ENCODE results near the gene A2M.

A2M gene

DNA sequence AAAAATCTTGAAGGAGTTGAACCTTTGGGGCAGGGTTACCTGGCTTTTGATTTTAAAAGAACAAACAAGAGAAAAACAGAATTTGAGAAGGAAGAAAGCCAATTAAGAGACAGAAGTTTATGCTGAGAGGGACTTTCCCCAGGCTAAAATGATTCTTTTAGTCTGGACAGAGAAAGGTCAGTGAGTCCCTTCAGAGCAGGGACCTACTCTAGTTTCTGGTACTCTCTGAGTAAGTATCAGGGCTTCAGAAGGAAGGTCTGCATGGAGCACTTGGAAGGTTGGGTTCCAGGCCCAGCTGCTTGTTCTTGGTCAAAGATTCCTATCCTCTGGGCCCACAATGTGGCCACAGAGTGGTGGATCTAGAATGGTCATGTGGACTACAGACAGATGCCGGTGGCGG lies 66.8 kb downstream of the A2M start:
- H3K9ac ChIP-seq (ENCODE audit: low read length): no peak overlapping the region
- no peaks in the 10 kb centered on the region for H3K9me3 ChIP-seq (ENCODE audit: control insufficient read depth, insufficient read depth, low read depth, low read length)
- H3K4me1 ChIP-seq (ENCODE audit: control insufficient read depth, insufficient read depth, low read length): no peaks in the 10 kb centered on the region
- H3K27ac ChIP-seq (ENCODE audit: low read depth, low read length): no peak overlapping the region
- no peak overlapping the region for H3K4me3 ChIP-seq (ENCODE audit: low read depth, low read length)
- H3K27me3 ChIP-seq (ENCODE audit: control insufficient read depth, insufficient read depth, low read length): no peaks in the 10 kb centered on the region
- H3K36me3 ChIP-seq (ENCODE audit: control insufficient read depth, insufficient read depth, low read length): no peaks in the 10 kb centered on the region

GRCh38 chr12:9047105-9047504 lies 68.6 kb downstream of the A2M start:
- H3K4me1 ChIP-seq (ENCODE audit: control insufficient read depth, insufficient read depth, low read length): no peaks in the 10 kb centered on the region
- H3K27me3 ChIP-seq (ENCODE audit: control insufficient read depth, insufficient read depth, low read length): no peaks in the 10 kb centered on the region
- no peaks in the 10 kb centered on the region for H3K36me3 ChIP-seq (ENCODE audit: control insufficient read depth, insufficient read depth, low read length)
- H3K27ac ChIP-seq (ENCODE audit: low read depth, low read length): no peak overlapping the region
- no peak overlapping the region for H3K9ac ChIP-seq (ENCODE audit: low read length)
- no peak overlapping the region for H3K4me3 ChIP-seq (ENCODE audit: low read depth, low read length)
- H3K9me3 ChIP-seq (ENCODE audit: control insufficient read depth, insufficient read depth, low read depth, low read length): no peaks in the 10 kb centered on the region

- H3K9me3 ChIP-seq (ENCODE audit: control insufficient read depth, insufficient read depth, low read depth, low read length): no peaks in the 10 kb centered on the region
- H3K36me3 ChIP-seq (ENCODE audit: control insufficient read depth, insufficient read depth, low read length): no peaks in the 10 kb centered on the region
- H3K27me3 ChIP-seq (ENCODE audit: control insufficient read depth, insufficient read depth, low read length): no peaks in the 10 kb centered on the region
These were observed 72.0 kb downstream of the A2M start for GRCh38 chr12:9043766-9044165.

DNA sequence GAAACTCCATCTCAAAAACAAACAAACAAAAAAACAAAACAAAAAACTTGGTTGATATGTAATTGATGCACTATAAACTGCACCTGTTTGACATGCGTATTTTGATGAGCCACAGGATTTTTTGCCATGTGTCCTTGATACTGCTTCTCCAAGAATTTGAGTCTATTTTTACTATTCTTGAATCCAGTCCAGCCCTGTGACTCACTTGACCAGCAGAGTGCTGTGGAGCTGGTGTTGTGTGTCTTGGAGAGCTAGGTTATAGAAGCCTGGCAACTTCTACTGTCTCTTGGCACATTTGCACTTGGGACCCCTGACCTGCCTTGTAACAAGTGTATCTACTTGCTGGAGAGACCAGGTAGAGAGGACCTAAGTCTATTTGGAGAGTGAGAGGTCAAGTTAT lies 74.4 kb downstream of the A2M start:
- Histone ChIP-seq H3K9me3 (ENCODE audit: control insufficient read depth, insufficient read depth, low read depth, low read length) (no peaks in the 10 kb centered on the region), H3K4me3 (ENCODE audit: low read depth, low read length) (no peak overlapping the region), H3K36me3 (ENCODE audit: control insufficient read depth, insufficient read depth, low read length) (no peaks in the 10 kb centered on the region), H3K4me1 (ENCODE audit: control insufficient read depth, insufficient read depth, low read length) (no peaks in the 10 kb centered on the region), H3K27ac (ENCODE audit: low read depth, low read length) (no peak overlapping the region), H3K27me3 (ENCODE audit: control insufficient read depth, insufficient read depth, low read length) (no peaks in the 10 kb centered on the region), H3K9ac (ENCODE audit: low read length) (no peak overlapping the region)

More at GRCh38 chr12:9043766-9044165, 72.0 kb downstream of the A2M start:
- no peak overlapping the region for H3K9ac ChIP-seq (ENCODE audit: low read length)
- H3K4me3 ChIP-seq (ENCODE audit: low read depth, low read length): no peak overlapping the region
- H3K4me1 ChIP-seq (ENCODE audit: control insufficient read depth, insufficient read depth, low read length): no peaks in the 10 kb centered on the region
- H3K27ac ChIP-seq (ENCODE audit: low read depth, low read length): no peak overlapping the region

DNA sequence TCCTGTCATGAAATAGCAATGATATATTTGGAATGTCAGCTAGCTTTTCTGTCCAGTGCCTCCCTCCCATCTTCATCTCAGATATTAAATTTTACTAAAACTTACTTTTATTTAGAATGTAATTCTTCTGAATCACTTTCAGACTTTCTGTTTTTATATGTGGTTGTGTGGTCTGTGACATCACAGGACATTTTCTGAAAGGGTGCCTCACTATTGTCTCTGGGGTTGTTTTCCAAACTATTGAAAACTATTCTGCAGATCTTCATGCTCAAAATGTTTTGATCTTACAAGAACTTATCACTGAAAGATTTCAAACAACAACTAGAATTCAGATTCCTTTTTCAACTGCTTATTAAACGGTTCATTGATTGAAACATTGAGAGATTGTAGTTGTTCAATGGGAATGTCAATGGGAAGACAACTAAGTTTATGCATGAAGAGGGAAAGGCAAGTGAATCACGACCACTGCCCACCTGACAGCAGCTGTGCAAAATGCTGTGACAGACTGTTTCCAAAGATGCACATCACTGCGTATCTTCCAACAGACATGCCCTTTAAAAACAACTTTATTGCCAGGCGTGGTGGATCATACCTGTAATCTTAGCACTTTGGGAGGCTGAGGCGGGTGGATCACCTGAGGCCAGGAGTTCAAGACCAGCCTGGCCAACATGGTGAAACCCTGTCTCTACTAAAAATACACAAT lies 75.1 kb downstream of the A2M start:
- H3K27ac ChIP-seq (ENCODE audit: low read depth, low read length): no peak overlapping the region
- H3K4me3 ChIP-seq (ENCODE audit: low read depth, low read length): no peak overlapping the region
- no peaks in the 10 kb centered on the region for H3K4me1 ChIP-seq (ENCODE audit: control insufficient read depth, insufficient read depth, low read length)
- no peak overlapping the region for H3K9ac ChIP-seq (ENCODE audit: low read length)
- H3K36me3 ChIP-seq (ENCODE audit: control insufficient read depth, insufficient read depth, low read length): no peaks in the 10 kb centered on the region
- no peaks in the 10 kb centered on the region for H3K9me3 ChIP-seq (ENCODE audit: control insufficient read depth, insufficient read depth, low read depth, low read length)
- H3K27me3 ChIP-seq (ENCODE audit: control insufficient read depth, insufficient read depth, low read length): no peaks in the 10 kb centered on the region

- Histone ChIP-seq H3K9me3 (ENCODE audit: control insufficient read depth, insufficient read depth, low read depth, low read length) (no peaks in the 10 kb centered on the region), H3K4me3 (ENCODE audit: low read depth, low read length) (no peak overlapping the region), H3K27ac (ENCODE audit: low read depth, low read length) (no peak overlapping the region), H3K4me1 (ENCODE audit: control insufficient read depth, insufficient read depth, low read length) (no peaks in the 10 kb centered on the region), H3K36me3 (ENCODE audit: control insufficient read depth, insufficient read depth, low read length) (no peaks in the 10 kb centered on the region), H3K9ac (ENCODE audit: low read length) (no peak overlapping the region), H3K27me3 (ENCODE audit: control insufficient read depth, insufficient read depth, low read length) (no peaks in the 10 kb centered on the region)
These were observed 76.2 kb downstream of the A2M start for GRCh38 chr12:9039397-9039977.

DNA sequence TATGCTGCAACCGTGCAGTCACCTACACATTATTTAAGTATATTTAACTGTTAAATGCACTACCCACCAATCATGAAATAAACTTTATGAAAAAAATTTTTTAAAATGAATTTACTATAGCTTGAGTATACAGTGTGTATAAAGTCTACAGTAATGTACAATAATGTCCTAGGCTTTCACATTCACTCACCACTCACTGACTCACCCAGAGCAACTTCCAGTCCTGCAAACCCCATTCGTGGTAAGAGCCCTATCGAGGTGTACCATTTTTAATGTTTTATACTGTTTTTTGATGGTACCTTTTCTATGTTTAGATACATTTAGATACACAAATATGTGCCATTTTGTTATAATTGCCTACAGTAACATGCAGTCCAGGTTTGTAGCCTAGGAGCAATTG lies 78.3 kb downstream of the A2M start:
- Histone ChIP-seq H3K27ac (ENCODE audit: low read depth, low read length) (no peak overlapping the region), H3K9me3 (ENCODE audit: control insufficient read depth, insufficient read depth, low read depth, low read length) (no peaks in the 10 kb centered on the region), H3K27me3 (ENCODE audit: control insufficient read depth, insufficient read depth, low read length) (no peaks in the 10 kb centered on the region), H3K4me3 (ENCODE audit: low read depth, low read length) (no peak overlapping the region), H3K4me1 (ENCODE audit: control insufficient read depth, insufficient read depth, low read length) (no peaks in the 10 kb centered on the region), H3K9ac (ENCODE audit: low read length) (no peak overlapping the region), H3K36me3 (ENCODE audit: control insufficient read depth, insufficient read depth, low read length) (no peaks in the 10 kb centered on the region)

DNA sequence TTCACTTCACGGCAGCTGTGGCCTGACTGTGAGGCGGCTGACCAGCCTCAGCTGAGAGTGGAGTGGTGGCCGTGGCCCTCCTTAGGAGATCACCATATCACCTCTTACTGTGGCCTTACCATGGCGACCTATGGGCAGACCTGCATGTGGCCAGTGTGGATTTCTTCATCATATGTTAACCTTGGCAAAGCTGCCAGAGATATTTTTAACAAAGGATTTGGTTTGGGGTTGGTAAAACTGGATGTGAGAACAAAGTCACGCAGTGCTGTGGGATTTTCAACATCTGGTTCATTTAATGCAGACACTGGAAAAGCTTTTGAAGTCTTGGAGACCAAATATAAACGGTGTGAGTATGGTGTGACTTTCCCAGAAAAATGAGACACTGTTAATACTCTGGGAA lies 79.5 kb downstream of the A2M start:
- Histone ChIP-seq H3K9me3 (ENCODE audit: control insufficient read depth, insufficient read depth, low read depth, low read length) (no peaks in the 10 kb centered on the region), H3K27ac (ENCODE audit: low read depth, low read length) (no peak overlapping the region), H3K36me3 (ENCODE audit: control insufficient read depth, insufficient read depth, low read length) (no peaks in the 10 kb centered on the region), H3K4me3 (ENCODE audit: low read depth, low read length) (no peak overlapping the region), H3K27me3 (ENCODE audit: control insufficient read depth, insufficient read depth, low read length) (no peaks in the 10 kb centered on the region), H3K4me1 (ENCODE audit: control insufficient read depth, insufficient read depth, low read length) (no peaks in the 10 kb centered on the region), H3K9ac (ENCODE audit: low read length) (no peak overlapping the region)

- Histone ChIP-seq H3K27ac (ENCODE audit: low read depth, low read length) (no peak overlapping the region), H3K4me1 (ENCODE audit: control insufficient read depth, insufficient read depth, low read length) (peaks cover 8% of the 10 kb centered on the region), H3K27me3 (ENCODE audit: control insufficient read depth, insufficient read depth, low read length) (no peaks in the 10 kb centered on the region), H3K4me3 (ENCODE audit: low read depth, low read length) (no peak overlapping the region), H3K36me3 (ENCODE audit: control insufficient read depth, insufficient read depth, low read length) (no peaks in the 10 kb centered on the region), H3K9me3 (ENCODE audit: control insufficient read depth, insufficient read depth, low read depth, low read length) (no peaks in the 10 kb centered on the region), H3K9ac (ENCODE audit: low read length) (no peak overlapping the region)
These were observed 81.6 kb downstream of the A2M start for GRCh38 chr12:9034095-9034494.

DNA sequence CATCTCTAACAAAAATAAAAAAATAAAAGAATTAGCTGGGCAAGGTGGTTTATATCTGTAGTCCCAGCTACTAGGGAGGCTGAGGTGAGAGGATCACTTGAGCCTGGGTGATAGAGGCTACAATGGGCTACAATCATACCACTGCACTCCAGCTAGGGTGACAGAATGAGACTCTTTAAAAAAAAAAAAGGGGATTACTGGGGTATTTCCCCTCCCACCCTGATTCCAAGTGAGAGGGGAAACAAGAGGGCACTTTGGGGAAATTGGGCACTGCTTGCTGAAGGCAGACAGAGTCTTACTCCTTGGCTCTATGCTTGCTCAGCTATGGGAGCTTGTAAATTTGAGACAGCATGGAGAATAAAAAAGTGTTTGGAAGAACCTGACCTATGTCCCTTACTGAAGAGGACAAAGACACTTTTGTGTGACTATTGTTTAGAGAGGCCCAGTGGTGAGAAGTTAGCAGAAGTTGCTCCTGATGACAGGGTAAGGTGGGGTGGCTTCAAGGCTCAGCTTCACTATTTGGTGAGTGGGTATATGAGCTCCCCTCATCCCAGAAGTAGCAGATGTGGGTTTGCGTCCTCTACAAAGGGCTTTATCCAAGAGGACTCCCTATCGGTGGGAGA lies 82.3 kb downstream of the A2M start:
- no peak overlapping the region for H3K27ac ChIP-seq (ENCODE audit: low read depth, low read length)
- no peaks in the 10 kb centered on the region for H3K9me3 ChIP-seq (ENCODE audit: control insufficient read depth, insufficient read depth, low read depth, low read length)
- no peak overlapping the region for H3K9ac ChIP-seq (ENCODE audit: low read length)
- no peaks in the 10 kb centered on the region for H3K36me3 ChIP-seq (ENCODE audit: control insufficient read depth, insufficient read depth, low read length)
- H3K27me3 ChIP-seq (ENCODE audit: control insufficient read depth, insufficient read depth, low read length): no peaks in the 10 kb centered on the region
- peaks cover 8% of the 10 kb centered on the region for H3K4me1 ChIP-seq (ENCODE audit: control insufficient read depth, insufficient read depth, low read length)
- no peak overlapping the region for H3K4me3 ChIP-seq (ENCODE audit: low read depth, low read length)

DNA sequence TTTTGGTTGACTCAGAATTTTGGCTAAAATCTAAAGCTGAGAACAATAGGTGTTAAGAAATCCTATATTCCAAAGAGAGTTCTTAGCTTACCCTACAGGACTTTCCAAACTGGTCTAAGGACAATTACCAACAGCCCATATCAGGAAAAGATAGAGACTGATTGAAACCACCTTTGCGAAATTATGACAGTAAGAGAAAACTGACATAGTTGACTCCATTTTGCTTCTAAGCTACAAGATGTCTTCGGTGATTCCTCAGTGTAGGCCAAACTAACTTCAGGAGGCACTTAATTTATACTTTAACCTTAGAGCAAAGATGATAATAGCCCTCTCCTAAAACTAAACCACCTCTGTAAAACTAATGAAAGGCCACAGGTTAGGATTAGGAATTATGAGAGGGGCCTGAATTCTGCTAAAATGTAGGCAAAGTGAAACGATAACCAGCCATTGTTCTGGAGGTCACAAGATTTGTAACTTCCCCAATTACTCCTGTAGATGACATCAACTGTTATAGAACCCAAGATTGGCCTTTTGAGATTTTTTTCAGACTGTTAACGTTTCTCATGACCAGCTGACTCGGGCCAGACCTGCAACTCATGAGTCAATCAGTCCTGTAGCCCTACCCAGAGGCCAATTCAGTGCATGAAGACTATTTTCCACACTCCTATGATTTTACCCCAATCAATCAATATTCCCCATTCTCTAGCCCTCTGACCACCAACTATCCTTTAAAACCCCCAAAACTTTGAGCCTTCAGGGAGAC lies 83.3 kb downstream of the A2M start:
- no peak overlapping the region for H3K4me3 ChIP-seq (ENCODE audit: low read depth, low read length)
- H3K36me3 ChIP-seq (ENCODE audit: control insufficient read depth, insufficient read depth, low read length): no peaks in the 10 kb centered on the region
- no peaks in the 10 kb centered on the region for H3K27me3 ChIP-seq (ENCODE audit: control insufficient read depth, insufficient read depth, low read length)
- H3K9ac ChIP-seq (ENCODE audit: low read length): no peak overlapping the region
- peaks cover 8% of the 10 kb centered on the region for H3K4me1 ChIP-seq (ENCODE audit: control insufficient read depth, insufficient read depth, low read length)
- H3K27ac ChIP-seq (ENCODE audit: low read depth, low read length): no peak overlapping the region
- no peaks in the 10 kb centered on the region for H3K9me3 ChIP-seq (ENCODE audit: control insufficient read depth, insufficient read depth, low read depth, low read length)

Measured in HUES6 (cell line).